Measurements from ENCODE around the gene ACSL1.
"Not testable (repeated sequence)": the region's sequence is repeated elsewhere in the genome, so short reads cannot be mapped to it uniquely, and the experiment has no call there.

Gene ACSL1

DNA sequence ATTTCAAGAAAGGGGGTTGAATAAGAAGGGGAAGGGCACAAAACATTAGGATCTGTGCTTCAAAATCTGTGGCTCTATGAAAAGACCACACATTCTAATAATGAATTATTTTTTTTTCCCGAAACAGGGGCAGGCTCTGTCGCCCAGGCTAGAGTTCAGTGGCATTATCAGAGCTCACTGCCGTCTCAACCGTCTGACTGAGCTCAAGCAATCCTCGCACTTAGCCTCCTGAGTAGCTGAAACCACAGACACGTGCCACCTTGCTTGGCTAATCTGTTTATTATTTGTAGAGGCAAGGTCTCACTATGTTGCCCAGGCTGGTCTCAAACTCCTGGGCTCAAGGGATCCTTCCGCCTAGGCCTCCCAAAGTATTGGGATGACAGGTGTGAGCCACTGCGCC lies 33.4 kb downstream of the ACSL1 start:
- TF ChIP-seq, protein P1, sequence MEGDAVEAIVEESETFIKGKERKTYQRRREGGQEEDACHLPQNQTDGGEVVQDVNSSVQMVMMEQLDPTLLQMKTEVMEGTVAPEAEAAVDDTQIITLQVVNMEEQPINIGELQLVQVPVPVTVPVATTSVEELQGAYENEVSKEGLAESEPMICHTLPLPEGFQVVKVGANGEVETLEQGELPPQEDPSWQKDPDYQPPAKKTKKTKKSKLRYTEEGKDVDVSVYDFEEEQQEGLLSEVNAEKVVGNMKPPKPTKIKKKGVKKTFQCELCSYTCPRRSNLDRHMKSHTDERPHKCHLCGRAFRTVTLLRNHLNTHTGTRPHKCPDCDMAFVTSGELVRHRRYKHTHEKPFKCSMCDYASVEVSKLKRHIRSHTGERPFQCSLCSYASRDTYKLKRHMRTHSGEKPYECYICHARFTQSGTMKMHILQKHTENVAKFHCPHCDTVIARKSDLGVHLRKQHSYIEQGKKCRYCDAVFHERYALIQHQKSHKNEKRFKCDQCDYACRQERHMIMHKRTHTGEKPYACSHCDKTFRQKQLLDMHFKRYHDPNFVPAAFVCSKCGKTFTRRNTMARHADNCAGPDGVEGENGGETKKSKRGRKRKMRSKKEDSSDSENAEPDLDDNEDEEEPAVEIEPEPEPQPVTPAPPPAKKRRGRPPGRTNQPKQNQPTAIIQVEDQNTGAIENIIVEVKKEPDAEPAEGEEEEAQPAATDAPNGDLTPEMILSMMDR (conservative IDR thresholded peaks at IDR 0.05; ENCODE audit: low read depth) = no peak
- no peak for DNase-seq (ENCODE audit: low spot score)
- POLR2A ChIA-PET (ENCODE audit: low non-redundant PET) = no interaction called here
- peak overlapping the region; percentile 70 for H3K27ac ChIP-seq
- CTCF ChIA-PET = interaction anchor here (0.6 to 2.0 kb wide), 4 partner anchors 34 to 390 kb away, joined by 3 to 7 read pairs (median 4); no protein-coding TSS in a partner anchor

DNA sequence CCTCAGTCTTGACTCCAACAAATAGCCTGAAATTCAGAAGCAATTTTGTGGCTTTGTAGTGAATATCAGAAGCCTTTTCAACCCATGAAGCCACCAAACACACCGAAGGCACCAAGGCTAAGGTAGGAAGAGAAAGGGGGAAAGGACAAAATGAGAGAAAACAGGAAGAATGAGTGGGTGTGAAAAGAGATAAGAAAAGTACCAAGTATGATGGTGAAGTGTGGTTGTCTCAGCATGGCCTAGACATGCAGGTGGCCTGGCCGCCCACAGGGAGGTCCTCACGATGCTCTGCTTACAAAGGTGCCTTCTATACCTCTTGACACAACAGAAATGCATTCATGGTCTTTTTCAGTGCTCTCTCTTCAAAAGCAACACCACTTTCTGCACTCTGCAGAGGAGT lies 34.9 kb downstream of the ACSL1 start:
- TF ChIP-seq, protein P1 (conservative IDR thresholded peaks at IDR 0.05; ENCODE audit: low read depth) = no peak
- H3K27ac ChIP-seq = no peak overlapping the region
- ChIA-PET POLR2A (ENCODE audit: low non-redundant PET) (no interaction called here), CTCF (no interaction called here)
- DNase-seq (ENCODE audit: low spot score) = no peak

DNA sequence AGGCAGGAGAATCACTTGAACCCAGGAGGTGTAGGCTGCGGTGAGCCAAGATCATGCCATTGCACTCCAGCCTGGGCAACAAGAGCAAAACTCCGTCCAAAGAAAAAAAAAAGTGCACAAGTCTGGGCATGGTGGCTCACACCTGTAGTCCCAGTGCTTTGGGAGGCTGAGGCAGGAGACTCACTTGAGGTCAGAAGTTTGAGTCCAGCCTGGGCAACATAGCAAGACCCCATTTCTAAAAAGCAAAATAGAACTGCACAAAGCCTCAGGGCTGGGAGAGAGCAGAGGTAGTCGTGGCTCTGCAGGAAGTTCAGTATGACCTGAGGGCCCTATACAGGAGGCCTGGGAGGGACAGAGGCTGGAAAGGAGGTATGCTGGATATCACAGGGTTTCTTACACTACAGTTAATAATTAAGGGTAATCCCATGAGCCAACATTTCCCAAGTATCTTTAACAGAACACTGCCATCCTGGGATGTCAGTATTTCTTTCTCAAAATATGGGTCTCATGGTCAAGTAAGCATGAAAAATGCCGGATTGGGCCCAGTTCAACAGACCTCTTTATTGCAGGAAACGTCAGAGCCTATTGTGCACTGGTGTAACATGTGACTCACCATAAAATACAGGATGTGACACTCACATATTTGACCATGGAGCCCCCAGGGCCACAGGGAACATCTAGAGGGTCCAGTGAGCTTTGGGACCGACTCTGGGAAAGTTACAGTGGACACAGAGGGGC lies 37.8 kb downstream of the ACSL1 start:
- no peak overlapping the region for H3K27ac ChIP-seq
- TF ChIP-seq, protein P1 (conservative IDR thresholded peaks at IDR 0.05; ENCODE audit: low read depth) = no peak
- POLR2A ChIA-PET (ENCODE audit: low non-redundant PET) = no interaction called here
- no peak for DNase-seq (ENCODE audit: low spot score)
- CTCF ChIA-PET = no interaction called here

DNA sequence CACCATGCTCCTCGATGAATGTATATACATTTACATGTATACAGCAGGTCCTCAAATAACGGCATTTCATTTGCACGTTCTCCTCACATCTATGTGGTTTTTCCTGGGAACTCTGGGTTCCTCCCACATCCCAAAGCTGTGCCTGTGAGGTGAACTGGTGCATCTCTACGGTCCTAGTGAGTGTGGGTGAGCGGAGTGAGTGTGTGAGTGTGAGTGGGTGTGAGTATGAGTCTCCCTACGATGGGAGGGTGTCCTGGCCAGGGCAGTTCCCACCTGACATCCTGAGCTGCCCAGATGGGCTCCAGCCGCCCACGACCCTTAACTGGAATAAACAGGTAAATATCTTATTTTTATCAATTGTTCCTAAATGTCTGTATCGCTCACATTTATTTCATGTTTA lies 40.0 kb downstream of the ACSL1 start:
- H3K27ac ChIP-seq = no peak overlapping the region
- ChIA-PET CTCF (interaction anchor here (0.5 to 0.6 kb wide), 2 partner anchors 310 to 345 kb away, joined by 3 to 5 read pairs; no protein-coding TSS in a partner anchor), POLR2A (ENCODE audit: low non-redundant PET) (no interaction called here)
- TF ChIP-seq, protein P1 (conservative IDR thresholded peaks at IDR 0.05; ENCODE audit: low read depth) = no peak
- DNase-seq (ENCODE audit: low spot score) = no peak

DNA sequence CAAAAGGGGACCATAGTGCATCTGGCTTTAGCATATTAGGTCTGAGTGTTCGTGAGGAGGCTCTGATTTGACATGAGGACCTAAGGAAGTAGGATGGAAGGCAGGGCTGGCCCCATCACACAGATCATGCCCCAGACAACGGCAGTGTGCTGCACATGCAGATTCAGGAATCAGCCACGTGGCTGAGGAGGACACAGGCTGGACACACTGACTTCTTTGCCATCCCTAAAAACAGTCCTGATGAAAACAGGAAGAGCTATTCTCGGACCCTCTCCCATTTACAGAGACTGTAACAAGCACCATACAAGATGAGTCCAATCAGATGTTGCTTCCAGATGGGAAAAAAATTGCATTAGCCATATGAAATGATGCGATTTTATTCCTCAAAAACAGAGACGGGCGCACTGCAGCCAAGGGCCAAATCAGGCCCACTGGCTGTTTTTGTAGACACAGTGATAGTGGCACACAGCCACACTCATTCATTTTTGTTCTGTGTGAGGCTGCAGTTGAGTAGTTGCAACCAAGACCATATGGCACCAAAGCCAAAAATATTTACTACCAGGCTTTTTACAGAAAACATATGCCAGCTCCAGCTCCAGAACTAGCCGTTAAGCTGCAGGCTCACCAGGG lies 41.0 kb downstream of the ACSL1 start:
- TF ChIP-seq, protein P1 (conservative IDR thresholded peaks at IDR 0.05; ENCODE audit: low read depth) = no peak
- DNase-seq (ENCODE audit: low spot score) = no peak
- no peak overlapping the region for H3K27ac ChIP-seq
- ChIA-PET POLR2A (ENCODE audit: low non-redundant PET) (no interaction called here), CTCF (no interaction called here)

DNA sequence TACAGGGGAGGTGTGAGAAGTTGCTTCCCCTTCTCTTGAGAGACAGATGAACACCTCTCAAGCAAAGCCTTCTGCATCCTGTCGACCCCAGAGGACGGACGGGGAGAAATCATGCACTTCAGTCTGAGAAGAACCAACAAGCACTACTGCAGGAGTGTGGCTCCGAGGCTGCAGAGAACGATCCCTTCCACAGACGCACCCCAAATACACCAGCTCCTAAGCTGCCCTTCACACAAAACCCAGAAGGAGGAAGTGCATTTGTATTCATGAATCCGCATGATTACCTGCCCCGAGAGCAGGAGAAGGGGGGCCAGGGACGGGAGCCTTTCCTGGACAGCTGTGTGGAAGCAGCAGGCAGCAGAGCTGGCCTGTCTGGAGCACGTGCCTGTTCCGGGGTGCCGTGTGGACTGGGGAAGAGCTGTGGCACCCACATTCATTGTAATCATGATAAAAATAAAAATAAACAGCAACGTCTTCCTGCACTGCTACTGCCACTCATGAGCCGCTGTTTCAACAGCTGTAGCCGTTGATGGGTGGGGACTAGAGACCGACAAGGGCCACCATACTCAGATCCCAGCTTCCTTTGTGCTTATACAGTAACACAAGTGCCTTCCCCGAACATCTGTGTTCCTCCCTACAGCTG lies 42.9 kb downstream of the ACSL1 start:
- POLR2A ChIA-PET (ENCODE audit: low non-redundant PET) = no interaction called here
- no peak for DNase-seq (ENCODE audit: low spot score)
- TF ChIP-seq, protein P1 (conservative IDR thresholded peaks at IDR 0.05; ENCODE audit: low read depth) = no peak
- no peak overlapping the region for H3K27ac ChIP-seq
- CTCF ChIA-PET = interaction anchor here (0.6 kb wide), 1 partner anchor 27 kb away, joined by 6 read pairs; no protein-coding TSS in a partner anchor

DNA sequence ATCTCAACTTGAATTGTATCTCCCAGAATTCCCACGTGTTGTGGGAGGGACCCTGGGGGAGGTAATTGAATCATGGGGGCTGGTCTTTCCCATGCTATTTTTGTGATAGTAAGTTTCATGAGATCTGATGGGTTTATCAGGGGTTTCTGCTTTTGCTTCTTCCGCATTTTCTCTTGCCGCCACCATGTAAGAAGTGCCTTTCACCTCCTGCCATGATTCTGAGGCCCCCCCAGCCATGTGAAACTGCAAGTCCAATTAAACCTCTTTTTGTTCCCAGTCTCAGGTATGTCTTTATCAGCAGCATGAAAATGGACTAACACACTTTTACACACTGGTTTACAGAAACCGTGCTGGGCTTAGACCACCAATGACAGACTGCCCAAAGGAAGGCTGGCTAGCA lies 46.6 kb downstream of the ACSL1 start:
- H3K27ac ChIP-seq; POLR2A ChIA-PET (ENCODE audit: low non-redundant PET); CTCF ChIA-PET; DNase-seq (ENCODE audit: low spot score): not testable (repeated sequence)
